ENCODE results near the gene SHISAL2A.

The SHISAL2A gene

GRCh38 chr1:52658795-52659194 lies 25.8 kb downstream of the SHISAL2A start:
- Histone ChIP-seq H3K4me1 (peaks cover 0 to 12% (median 0%) of the 10 kb centered on the region in 10 experiments; a peak in 6 of 20 replicates), H3K36me3 (peaks cover 0 to 80% (median 44%) of the 10 kb centered on the region in 11 experiments; a peak in 17 of 22 replicates), H3K9me3 (replicated peaks in 1 of 11) (0 out of 22 replicates have a peak, but pooled peaks cover 0 to 3% (median 0%) of the 10 kb centered on the region in 11 experiments), H3K9ac (no peak overlapping the region), H3K27ac (no peak overlapping the region; a peak in 1 of 22 replicates), H4K20me1 (no peaks in the 10 kb centered on the region), H3K4me2 (no peak overlapping the region), H3K27me3 (no peaks in the 10 kb centered on the region), H3K4me3 (no peak overlapping the region)
- no peak for TF ChIP-seq Cebpa-rat (IDR thresholded peaks at IDR 0.05)

- no peaks in the 10 kb centered on the region for H3K27me3 ChIP-seq
- no peaks in the 10 kb centered on the region for H4K20me1 ChIP-seq
- no peak overlapping the region for H3K4me2 ChIP-seq
- no peak overlapping the region for H3K27ac ChIP-seq
- H3K36me3 ChIP-seq, result peaks cover 0 to 74% (median 41%) of the 10 kb centered on the region in 11 experiments; a peak in 17 of 22 replicates
- TF ChIP-seq Cebpa-rat (IDR thresholded peaks at IDR 0.05), result no peak
- no peak overlapping the region for H3K9ac ChIP-seq
- H3K4me1 ChIP-seq, result peaks cover 0 to 12% (median 0%) of the 10 kb centered on the region in 10 experiments; a peak in 5 of 20 replicates
- H3K9me3 ChIP-seq (replicated peaks in 1 of 11), result 0 out of 22 replicates have a peak, but pooled peaks cover 0 to 3% (median 0%) of the 10 kb centered on the region in 11 experiments
- no peak overlapping the region for H3K4me3 ChIP-seq
Observed at GRCh38 chr1:52659356-52659755, 26.4 kb downstream of the SHISAL2A start.

DNA sequence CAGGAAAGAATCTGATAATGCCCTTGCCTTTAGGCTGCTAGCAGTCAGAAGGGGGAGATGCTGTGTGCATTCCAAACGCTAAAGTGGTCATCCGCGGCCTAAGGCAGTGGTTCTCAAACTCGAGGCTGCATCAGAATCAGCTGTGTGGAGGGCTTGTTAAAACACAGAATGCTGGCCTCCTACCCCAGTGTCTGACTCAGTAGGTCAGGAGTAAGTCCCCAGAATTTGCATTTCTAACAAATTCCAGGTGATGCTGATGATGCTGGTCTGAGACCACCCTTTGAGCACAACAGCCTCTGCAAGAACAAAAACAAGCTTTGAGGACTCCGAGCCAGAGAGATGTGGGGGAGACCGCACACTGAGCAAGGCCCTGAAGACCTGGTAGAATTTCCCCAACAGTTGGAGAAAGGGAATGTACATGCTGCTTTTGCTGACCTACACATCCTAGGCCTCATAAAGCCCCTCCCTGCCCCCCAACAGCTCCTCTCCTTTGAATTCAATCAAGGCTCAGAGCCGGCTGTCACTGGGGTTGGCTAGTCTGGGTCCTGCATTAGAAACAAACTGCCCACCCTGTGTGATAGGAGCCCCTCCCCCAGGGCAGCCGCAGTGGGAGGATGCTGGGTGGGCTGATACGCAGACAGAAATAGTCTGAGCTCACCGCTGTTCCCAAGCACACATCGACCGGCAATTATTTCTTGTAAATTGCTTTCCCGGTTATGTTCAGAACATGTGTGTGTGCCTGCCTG lies 27.1 kb downstream of the SHISAL2A start:
- H3K27ac ChIP-seq, result no peak overlapping the region; a peak in 1 of 22 replicates
- no peak for TF ChIP-seq Cebpa-rat (IDR thresholded peaks at IDR 0.05)
- H3K9ac ChIP-seq, result no peak overlapping the region
- H3K9me3 ChIP-seq (replicated peaks in 1 of 11), result 0 out of 22 replicates have a peak, but pooled peaks cover 0 to 3% (median 0%) of the 10 kb centered on the region in 11 experiments
- H3K4me1 ChIP-seq, result peaks cover 0 to 12% (median 0%) of the 10 kb centered on the region in 10 experiments; a peak in 6 of 20 replicates
- H3K27me3 ChIP-seq, result no peaks in the 10 kb centered on the region
- H3K4me3 ChIP-seq, result no peak overlapping the region
- H3K36me3 ChIP-seq, result peaks cover 0 to 67% (median 41%) of the 10 kb centered on the region in 11 experiments; a peak in 17 of 22 replicates
- H4K20me1 ChIP-seq, result no peaks in the 10 kb centered on the region
- H3K4me2 ChIP-seq, result no peak overlapping the region

DNA sequence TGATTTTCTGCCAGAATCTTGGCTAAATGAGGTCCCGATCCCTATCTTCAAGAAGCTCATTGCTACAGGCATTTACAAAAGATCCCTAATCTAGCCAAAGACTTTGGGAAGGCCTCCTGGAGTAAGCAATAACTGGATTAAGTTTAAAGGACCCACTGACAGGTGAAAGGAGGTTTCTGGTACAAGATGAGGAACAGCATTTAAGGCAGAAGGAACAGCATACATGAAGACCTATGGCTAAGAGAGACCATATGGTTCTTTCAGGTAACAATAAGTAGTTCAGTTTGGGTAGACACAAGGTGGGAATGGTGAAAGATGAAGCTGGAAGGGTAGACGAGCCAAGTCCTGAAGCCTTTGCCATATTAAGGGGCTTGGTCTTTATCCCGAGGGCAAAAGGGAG lies 27.8 kb downstream of the SHISAL2A start:
- H3K4me1 ChIP-seq, result peaks cover 0 to 13% (median 0%) of the 10 kb centered on the region in 10 experiments; a peak in 6 of 20 replicates
- 0 out of 22 replicates have a peak overlapping the region, but pooled peaks of 1 of the 11 experiments have one; percentile 37 for H3K27ac ChIP-seq
- no peak overlapping the region for H3K4me2 ChIP-seq
- no peak overlapping the region for H3K4me3 ChIP-seq
- H3K9ac ChIP-seq, result no peak overlapping the region
- TF ChIP-seq Cebpa-rat (IDR thresholded peaks at IDR 0.05), result no peak
- H4K20me1 ChIP-seq, result no peaks in the 10 kb centered on the region
- H3K36me3 ChIP-seq, result peaks cover 0 to 60% (median 41%) of the 10 kb centered on the region in 11 experiments; a peak in 17 of 22 replicates
- 0 out of 22 replicates have a peak, but pooled peaks cover 0 to 3% (median 0%) of the 10 kb centered on the region in 11 experiments for H3K9me3 ChIP-seq (replicated peaks in 1 of 11)
- no peaks in the 10 kb centered on the region for H3K27me3 ChIP-seq

- Histone ChIP-seq H3K4me2 (peak overlapping the region in 2 of 11 experiments; percentile 1 to 7; a peak in 1 of 22 replicates), H3K27me3 (no peaks in the 10 kb centered on the region), H3K27ac (peak overlapping the region in 3 of 11 experiments; percentile 17 to 28 (median 25); a peak in 2 of 22 replicates), H3K4me1 (peaks cover 0 to 22% (median 0%) of the 10 kb centered on the region in 10 experiments; a peak in 6 of 20 replicates), H3K9ac (no peak overlapping the region), H3K9me3 (replicated peaks in 1 of 11) (no peaks in the 10 kb centered on the region), H4K20me1 (no peaks in the 10 kb centered on the region), H3K4me3 (no peak overlapping the region), H3K36me3 (peaks cover 0 to 51% (median 28%) of the 10 kb centered on the region in 11 experiments; a peak in 16 of 22 replicates)
- no peak for TF ChIP-seq Cebpa-rat (IDR thresholded peaks at IDR 0.05)
Observed at GRCh38 chr1:52662645-52663313, 29.8 kb downstream of the SHISAL2A start.

- Histone ChIP-seq H3K27me3 (no peaks in the 10 kb centered on the region), H4K20me1 (no peaks in the 10 kb centered on the region), H3K9me3 (replicated peaks in 1 of 11) (no peaks in the 10 kb centered on the region), H3K4me3 (no peak overlapping the region), H3K4me2 (no peak overlapping the region), H3K36me3 (peaks cover 0 to 55% (median 35%) of the 10 kb centered on the region in 11 experiments; a peak in 16 of 22 replicates), H3K27ac (no peak overlapping the region), H3K4me1 (peaks cover 0 to 22% (median 0%) of the 10 kb centered on the region in 10 experiments; a peak in 6 of 20 replicates), H3K9ac (no peak overlapping the region)
- no peak for TF ChIP-seq Cebpa-rat (IDR thresholded peaks at IDR 0.05)
Observed at GRCh38 chr1:52663716-52664115, 30.7 kb downstream of the SHISAL2A start.

DNA sequence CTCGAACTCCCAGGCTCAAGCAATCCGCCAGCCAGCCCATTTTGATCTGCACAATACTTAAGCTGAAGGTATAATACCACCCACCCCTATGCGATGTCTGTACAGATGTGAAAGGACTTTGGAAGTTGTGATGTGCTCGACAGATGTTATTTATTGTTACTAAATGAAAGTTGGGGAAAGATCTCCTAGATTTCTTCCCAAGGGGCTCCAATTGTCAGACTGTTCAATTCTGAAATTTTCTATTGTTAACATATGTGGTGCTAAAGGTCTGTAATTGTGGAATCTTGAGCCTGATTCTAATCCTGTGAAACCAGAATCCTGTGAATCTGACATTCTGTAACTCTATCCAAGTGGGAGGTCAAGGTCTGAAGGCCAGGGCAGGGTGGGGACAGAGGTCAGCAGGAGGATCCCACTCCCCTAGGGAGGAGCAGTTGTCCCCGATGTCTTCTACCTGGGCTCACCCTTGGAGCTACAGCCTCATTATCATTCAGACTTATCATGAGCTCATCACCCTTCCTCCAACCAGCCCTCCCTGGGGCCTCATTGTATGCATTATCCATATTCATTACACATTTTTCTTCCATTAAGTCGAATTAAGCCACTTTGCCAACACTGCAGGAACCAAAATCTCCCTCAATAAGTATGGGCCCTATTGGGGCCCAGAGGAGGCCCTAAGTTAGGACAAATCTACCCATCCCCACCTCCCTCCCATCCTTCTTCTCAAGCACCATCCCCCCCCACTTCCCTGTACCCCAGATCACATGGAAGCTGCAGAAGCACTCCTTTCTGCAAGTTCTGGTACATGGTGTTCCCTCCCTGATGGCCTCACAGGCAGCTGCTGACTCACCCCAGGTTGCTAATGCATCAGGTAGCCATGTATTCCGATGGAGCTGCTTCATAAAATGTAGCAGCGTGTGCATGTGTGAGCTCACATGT lies 32.3 kb downstream of the SHISAL2A start:
- Histone ChIP-seq H3K4me2 (no peak overlapping the region), H3K9ac (no peak overlapping the region), H3K36me3 (peaks cover 0 to 55% (median 34%) of the 10 kb centered on the region in 11 experiments; a peak in 16 of 22 replicates), H4K20me1 (no peaks in the 10 kb centered on the region), H3K4me3 (no peak overlapping the region), H3K27ac (peak overlapping the region in 3 of 11 experiments; percentile 12 to 26 (median 14); a peak in 1 of 22 replicates), H3K9me3 (replicated peaks in 1 of 11) (no peaks in the 10 kb centered on the region), H3K4me1 (peaks cover 0 to 33% (median 4%) of the 10 kb centered on the region in 10 experiments; a peak in 10 of 20 replicates), H3K27me3 (no peaks in the 10 kb centered on the region)
- TF ChIP-seq Cebpa-rat (IDR thresholded peaks at IDR 0.05), result no peak

DNA sequence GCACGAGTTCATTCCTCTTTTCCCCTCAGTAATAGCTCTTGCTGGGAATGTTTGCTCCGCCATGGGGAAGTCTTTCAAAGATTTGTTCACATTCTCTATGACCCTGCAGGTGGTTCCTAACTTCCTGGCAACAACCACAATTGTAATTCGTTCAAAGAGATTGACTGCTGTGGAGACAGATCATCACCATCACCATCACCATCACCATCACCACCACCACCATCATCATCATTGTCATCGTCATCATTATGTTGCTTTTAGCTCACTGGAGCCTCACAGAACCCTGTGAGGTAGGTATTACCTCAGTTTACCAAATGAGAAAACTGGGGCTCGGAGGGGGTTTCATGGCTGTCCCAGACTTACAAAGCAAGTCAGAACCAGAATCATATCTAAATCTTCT lies 34.3 kb downstream of the SHISAL2A start:
- peak overlapping the region in 1 of 11 experiments; percentile 3; a peak in 1 of 22 replicates for H3K4me2 ChIP-seq
- H3K9ac ChIP-seq, result no peak overlapping the region
- peaks cover 0 to 3% (median 0%) of the 10 kb centered on the region in 11 experiments; a peak in 1 of 22 replicates for H3K9me3 ChIP-seq (replicated peaks in 1 of 11)
- no peak overlapping the region for H3K4me3 ChIP-seq
- H3K27ac ChIP-seq, result no peak overlapping the region
- TF ChIP-seq Cebpa-rat (IDR thresholded peaks at IDR 0.05), result no peak
- no peaks in the 10 kb centered on the region for H4K20me1 ChIP-seq
- peaks cover 0 to 49% (median 35%) of the 10 kb centered on the region in 11 experiments; a peak in 16 of 22 replicates for H3K36me3 ChIP-seq
- H3K4me1 ChIP-seq, result peaks cover 0 to 50% (median 9%) of the 10 kb centered on the region in 10 experiments; a peak in 11 of 20 replicates
- H3K27me3 ChIP-seq, result no peaks in the 10 kb centered on the region
